Esophagus (tissue), 2 donors: ENCODE data around the gene MDN1. TPM values are rescaled to one million over a fixed set of nuclear protein-coding genes. Genes with fewer than 3 reads are reported as not detected.
"Not testable (repeated sequence)": the region's sequence is repeated elsewhere in the genome, so short reads cannot be mapped to it uniquely, and the experiment has no call there.

Experiments
- H3K27ac ChIP-seq, 2 donors: one replicate each; pipeline ENCODE4 v1.5.1; 2013; ENCODE audit warnings: low read depth in 2 of 2, mild to moderate bottlenecking in 2 of 2, inconsistent platforms in 1 of 2, low read length in 1 of 2, moderate library complexity in 1 of 2
- H3K27me3 ChIP-seq, 2 donors: one replicate each; pipeline ENCODE4 v1.6.1; 2013; ENCODE audit warnings: low read length in 2 of 2, control low read depth in 1 of 2, mild to moderate bottlenecking in 1 of 2; ENCODE audit not compliant: insufficient read depth in 2 of 2, control insufficient read depth in 1 of 2
- H3K36me3 ChIP-seq, 2 donors: one replicate each; pipeline ENCODE4 v1.6.1; 2013; ENCODE audit warnings: low read length in 1 of 2; ENCODE audit not compliant: control insufficient read depth in 2 of 2, insufficient read depth in 2 of 2
- H3K4me1 ChIP-seq, 2 donors: one replicate each; pipeline ENCODE4 v1.6.1; 2013; ENCODE audit warnings: low read length in 1 of 2; ENCODE audit not compliant: control insufficient read depth in 2 of 2, insufficient read depth in 2 of 2
- H3K4me3 ChIP-seq, 2 donors: one replicate each; pipeline ENCODE4 v1.5.1; 2013; ENCODE audit warnings: low read length in 2 of 2, mild to moderate bottlenecking in 2 of 2, low read depth in 1 of 2, moderate library complexity in 1 of 2
- H3K9me3 ChIP-seq, 2 donors: one replicate each; pipeline ENCODE4 v1.6.1; 2013; ENCODE audit warnings: mild to moderate bottlenecking in 2 of 2, low read depth in 1 of 2, low read length in 1 of 2, moderate library complexity in 1 of 2; ENCODE audit not compliant: control insufficient read depth in 2 of 2, insufficient read depth in 1 of 2
- WGBS, 2 donors: extraction: QIAGEN DNeasy Blood & Tissue Kit; methylation state at CpG; one replicate each; pipeline ENCODE4 v1.1.7; 2013; 5-methylcytosine and 5-hydroxymethylcytosine counted together
- polyA plus RNA-seq, 2 donors: library from polyadenylated mRNA; stranded (reverse); fragments of 200-250 nt; gene quantifications; one replicate each; pipeline ENCODE4 v1.2.3, GENCODE V29; 2013
- donor health status: healthy with polysubstance abuse.
- donor health status: Bipolar disorder and iron deficiency.

MDN1 gene
- polyA plus RNA-seq: 10 to 100 TPM; 10.1 to 23.9 TPM

GRCh38 chr6:89819336-89820130, at the start of gene MDN1:
TSS of gene MDN1 (minus strand) at chr6:89819794. CDS start at chr6:89819607, 187 bp downstream.
- 0 to 1% methylated on average over 62 to 65 of the region's 65 CpGs for WGBS, 2 donors
- peak within 1 kb of the TSS; percentile 69 to 90 for H3K4me3 ChIP-seq
- H3K27ac ChIP-seq: peak within 1 kb of the TSS; percentile 76 to 95
- H3K4me1 ChIP-seq: peaks cover 0 to 6% of the 10 kb centered on the region in 2 donors
- no peaks in the 10 kb centered on the region for H3K36me3 ChIP-seq
- H3K27me3 ChIP-seq: no peaks in the 10 kb centered on the region
- no peaks in the 10 kb centered on the region for H3K9me3 ChIP-seq

- H3K36me3 ChIP-seq: peaks cover 4 to 6% of the 10 kb centered on the region in 2 donors
- no peaks in the 10 kb centered on the region for H3K9me3 ChIP-seq
- H3K27me3 ChIP-seq: no peaks in the 10 kb centered on the region
- H3K4me1 ChIP-seq: no peaks in the 10 kb centered on the region
- no peak overlapping the region for H3K4me3 ChIP-seq
- H3K27ac ChIP-seq: no peak overlapping the region
- WGBS, 2 donors: 96 to 97% methylated on average over 6 of the region's 6 CpGs
Observed at GRCh38 chr6:89866024-89866678, 46.6 kb upstream of the MDN1 start.

GRCh38 chr6:89862698-89863097, 43.1 kb upstream of the MDN1 start:
- no peak overlapping the region for H3K27ac ChIP-seq
- H3K9me3 ChIP-seq: no peaks in the 10 kb centered on the region
- 90 to 91% methylated on average over 2 of the region's 2 CpGs for WGBS, 2 donors
- peaks cover 6 to 8% of the 10 kb centered on the region in 2 donors for H3K36me3 ChIP-seq
- no peaks in the 10 kb centered on the region for H3K27me3 ChIP-seq
- no peak overlapping the region for H3K4me3 ChIP-seq
- no peaks in the 10 kb centered on the region for H3K4me1 ChIP-seq

GRCh38 chr6:89862273-89862672, 42.7 kb upstream of the MDN1 start:
- H3K36me3 ChIP-seq: peaks cover 6 to 8% of the 10 kb centered on the region in 2 donors
- H3K27ac ChIP-seq: no peak overlapping the region
- H3K4me3 ChIP-seq: no peak overlapping the region
- 92 to 94% methylated on average over 5 of the region's 5 CpGs for WGBS, 2 donors
- H3K27me3 ChIP-seq: no peaks in the 10 kb centered on the region
- no peaks in the 10 kb centered on the region for H3K4me1 ChIP-seq
- no peaks in the 10 kb centered on the region for H3K9me3 ChIP-seq

- Histone ChIP-seq H3K4me3 (no peak overlapping the region), H3K27ac (no peak overlapping the region), H3K4me1 (no peaks in the 10 kb centered on the region), H3K36me3 (peaks cover 6 to 10% of the 10 kb centered on the region in 2 donors), H3K9me3 (no peaks in the 10 kb centered on the region), H3K27me3 (no peaks in the 10 kb centered on the region)
- WGBS, 2 donors: 86 to 89% methylated on average over 4 of the region's 4 CpGs
Observed at GRCh38 chr6:89859744-89860143, 40.1 kb upstream of the MDN1 start.

- no peaks in the 10 kb centered on the region for H3K27me3 ChIP-seq
- no peak overlapping the region for H3K27ac ChIP-seq
- H3K4me3 ChIP-seq: no peak overlapping the region
- no peaks in the 10 kb centered on the region for H3K9me3 ChIP-seq
- WGBS, 2 donors: 95% methylated on average over 1 of the region's 1 CpG
- no peaks in the 10 kb centered on the region for H3K4me1 ChIP-seq
- peaks cover 10% of the 10 kb centered on the region in 2 donors for H3K36me3 ChIP-seq
Observed at GRCh38 chr6:89858041-89858440, 38.4 kb upstream of the MDN1 start.

GRCh38 chr6:89853068-89853467, 33.5 kb upstream of the MDN1 start:
- Histone ChIP-seq H3K27ac (no peak overlapping the region), H3K9me3 (no peaks in the 10 kb centered on the region), H3K27me3 (no peaks in the 10 kb centered on the region), H3K4me3 (no peak overlapping the region), H3K36me3 (peaks cover 3 to 6% of the 10 kb centered on the region in 2 donors), H3K4me1 (no peaks in the 10 kb centered on the region)
- WGBS, 2 donors: 97 to 100% methylated on average over 1 of the region's 1 CpG

GRCh38 chr6:89847513-89847912, 27.9 kb upstream of the MDN1 start:
- H3K36me3 ChIP-seq, H3K9me3 ChIP-seq, H3K4me3 ChIP-seq, H3K4me1 ChIP-seq, H3K27me3 ChIP-seq, H3K27ac ChIP-seq: not testable (repeated sequence)
- WGBS, 2 donors: 94 to 98% methylated on average over 5 of the region's 5 CpGs

GRCh38 chr6:89843070-89843469, 23.5 kb upstream of the MDN1 start:
- H3K4me3 ChIP-seq: no peak overlapping the region
- H3K27ac ChIP-seq: no peak overlapping the region
- H3K4me1 ChIP-seq: peaks cover 3 to 5% of the 10 kb centered on the region in 2 donors
- no peaks in the 10 kb centered on the region for H3K36me3 ChIP-seq
- H3K9me3 ChIP-seq: no peaks in the 10 kb centered on the region
- 47 to 54% methylated on average over 3 of the region's 3 CpGs for WGBS, 2 donors
- H3K27me3 ChIP-seq: no peaks in the 10 kb centered on the region
